WERI-Rb-1 (cell line): Measurements from ENCODE around the gene HOXA9.

Experiments
- DNase-seq: peaks from one replicate; pipeline ENCODE4 v3.0.0-alpha.2; 2020
- H3K27ac ChIP-seq: fragments of 250-450 bp; sonication (Bioruptor Pico); 2 replicates; pipeline ENCODE4 v1.5.1; 2020; ENCODE audit warnings: mild to moderate bottlenecking, moderate library complexity
- H3K27me3 ChIP-seq: fragments of 250-450 bp; sonication (Bioruptor Pico); 2 replicates; pipeline ENCODE4 v1.5.1; 2021; ENCODE audit warnings: mild to moderate bottlenecking, low read depth, moderate library complexity; ENCODE audit not compliant: insufficient read depth, severe bottlenecking
- H3K36me3 ChIP-seq: fragments of 250-450 bp; sonication (Bioruptor Pico); 2 replicates; pipeline ENCODE4 v1.5.1; 2020; ENCODE audit warnings: mild to moderate bottlenecking, moderate library complexity
- H3K4me3 ChIP-seq: 2 replicates; pipeline ENCODE4 v1.5.1; 2011; ENCODE audit warnings: low read depth, mild to moderate bottlenecking, control low read depth, low read length
- H3K9me3 ChIP-seq: fragments of 250-450 bp; sonication (Bioruptor Pico); 2 replicates; pipeline ENCODE4 v1.5.1; 2021; ENCODE audit warnings: mild to moderate bottlenecking, moderate library complexity; ENCODE audit not compliant: severe bottlenecking
- TF ChIP-seq, protein P1 (sequence below): IDR thresholded peaks from 2 replicates; pipeline ENCODE4 v1.5.1; 2011; ENCODE audit warnings: low read depth, mild to moderate bottlenecking, control low read depth, inconsistent platforms, low read length

Gene HOXA9

DNA sequence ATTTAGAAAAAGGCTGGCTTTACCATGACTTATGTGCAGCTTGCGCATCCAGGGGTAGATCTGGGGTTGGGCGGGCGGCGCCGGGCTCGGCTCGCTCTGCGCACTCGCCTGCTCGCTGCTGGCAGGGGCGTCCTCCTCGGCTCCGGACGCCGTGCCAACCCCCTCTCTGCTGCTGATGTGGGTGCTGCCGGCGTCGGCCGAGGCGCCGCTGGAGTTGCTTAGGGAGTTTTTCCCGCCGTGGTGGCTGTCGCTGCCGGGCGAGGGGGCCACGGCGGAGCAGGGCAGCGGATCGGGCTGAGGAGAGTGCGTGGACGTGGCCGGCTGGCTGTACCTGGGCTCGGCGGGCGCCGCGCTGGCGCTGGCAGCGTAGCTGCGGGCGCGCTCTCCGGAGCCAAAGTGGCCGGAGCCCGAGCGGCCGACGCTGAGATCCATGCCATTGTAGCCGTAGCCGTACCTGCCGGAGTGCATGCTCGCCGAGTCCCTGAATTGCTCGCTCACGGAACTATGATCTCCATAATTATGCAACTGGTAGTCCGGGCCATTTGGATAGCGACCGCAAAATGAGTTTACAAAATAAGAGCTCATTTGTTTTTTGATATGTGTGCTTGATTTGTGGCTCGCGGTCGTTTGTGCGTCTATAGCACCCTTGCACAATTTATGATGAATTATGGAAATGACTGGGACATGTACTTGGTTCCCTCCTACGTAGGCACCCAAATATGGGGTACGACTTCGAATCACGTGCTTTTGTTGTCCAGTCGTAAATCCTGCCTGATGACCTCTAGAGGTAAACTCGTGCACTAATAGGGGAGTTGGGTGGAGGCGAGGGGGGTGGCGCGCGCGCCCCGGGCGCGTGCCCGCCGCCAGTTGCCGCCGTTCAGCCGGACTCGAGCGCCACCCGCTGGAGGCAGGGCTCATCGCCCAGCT, 22.1 kb downstream of the HOXA9 start, which contains the start of gene HOXA5:
TSS of gene HOXA5 (minus strand) at position 659 of the 927 bp plus-strand sequence. CDS start at position 585, 74 bp downstream.
- Histone ChIP-seq H3K36me3 (no peaks in the 10 kb centered on the region), H3K9me3 (no peaks in the 10 kb centered on the region), H3K27ac (no peak within 1 kb of the TSS), H3K4me3 (peak within 1 kb of the TSS; percentile 56), H3K27me3 (peaks cover 52% of the 10 kb centered on the region)
- TF ChIP-seq, protein P1, sequence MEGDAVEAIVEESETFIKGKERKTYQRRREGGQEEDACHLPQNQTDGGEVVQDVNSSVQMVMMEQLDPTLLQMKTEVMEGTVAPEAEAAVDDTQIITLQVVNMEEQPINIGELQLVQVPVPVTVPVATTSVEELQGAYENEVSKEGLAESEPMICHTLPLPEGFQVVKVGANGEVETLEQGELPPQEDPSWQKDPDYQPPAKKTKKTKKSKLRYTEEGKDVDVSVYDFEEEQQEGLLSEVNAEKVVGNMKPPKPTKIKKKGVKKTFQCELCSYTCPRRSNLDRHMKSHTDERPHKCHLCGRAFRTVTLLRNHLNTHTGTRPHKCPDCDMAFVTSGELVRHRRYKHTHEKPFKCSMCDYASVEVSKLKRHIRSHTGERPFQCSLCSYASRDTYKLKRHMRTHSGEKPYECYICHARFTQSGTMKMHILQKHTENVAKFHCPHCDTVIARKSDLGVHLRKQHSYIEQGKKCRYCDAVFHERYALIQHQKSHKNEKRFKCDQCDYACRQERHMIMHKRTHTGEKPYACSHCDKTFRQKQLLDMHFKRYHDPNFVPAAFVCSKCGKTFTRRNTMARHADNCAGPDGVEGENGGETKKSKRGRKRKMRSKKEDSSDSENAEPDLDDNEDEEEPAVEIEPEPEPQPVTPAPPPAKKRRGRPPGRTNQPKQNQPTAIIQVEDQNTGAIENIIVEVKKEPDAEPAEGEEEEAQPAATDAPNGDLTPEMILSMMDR: peak; percentile 91
- DNase-seq: peak; percentile 78

DNA sequence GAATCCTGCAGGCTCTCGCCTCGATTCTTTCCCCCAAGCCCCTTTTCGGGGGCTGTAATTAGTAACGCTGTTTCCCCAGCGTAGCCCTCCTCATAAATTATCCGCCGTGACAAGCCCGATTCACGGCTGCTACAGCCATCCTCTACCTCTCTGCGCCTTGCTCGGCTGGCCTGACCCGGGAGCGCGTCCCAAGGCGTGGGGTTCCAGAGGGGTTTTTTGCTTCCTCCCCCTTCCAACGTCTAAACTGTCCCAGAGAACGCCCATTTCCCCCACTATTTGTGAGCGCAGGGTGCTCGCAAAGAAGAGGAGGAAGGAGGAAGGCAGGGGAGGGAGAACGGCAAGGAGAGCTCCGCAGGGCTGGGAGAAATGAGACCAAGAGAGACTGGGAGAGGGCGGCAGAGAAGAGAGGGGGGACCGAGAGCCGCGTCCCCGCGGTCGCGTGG, 22.7 kb downstream of the HOXA9 start:
- TF ChIP-seq, protein P1: no peak
- Histone ChIP-seq H3K27me3 (peaks cover 51% of the 10 kb centered on the region), H3K27ac (no peak overlapping the region), H3K4me3 (peak overlapping the region; percentile 56), H3K36me3 (no peaks in the 10 kb centered on the region), H3K9me3 (no peaks in the 10 kb centered on the region)
- DNase-seq: no peak

DNA sequence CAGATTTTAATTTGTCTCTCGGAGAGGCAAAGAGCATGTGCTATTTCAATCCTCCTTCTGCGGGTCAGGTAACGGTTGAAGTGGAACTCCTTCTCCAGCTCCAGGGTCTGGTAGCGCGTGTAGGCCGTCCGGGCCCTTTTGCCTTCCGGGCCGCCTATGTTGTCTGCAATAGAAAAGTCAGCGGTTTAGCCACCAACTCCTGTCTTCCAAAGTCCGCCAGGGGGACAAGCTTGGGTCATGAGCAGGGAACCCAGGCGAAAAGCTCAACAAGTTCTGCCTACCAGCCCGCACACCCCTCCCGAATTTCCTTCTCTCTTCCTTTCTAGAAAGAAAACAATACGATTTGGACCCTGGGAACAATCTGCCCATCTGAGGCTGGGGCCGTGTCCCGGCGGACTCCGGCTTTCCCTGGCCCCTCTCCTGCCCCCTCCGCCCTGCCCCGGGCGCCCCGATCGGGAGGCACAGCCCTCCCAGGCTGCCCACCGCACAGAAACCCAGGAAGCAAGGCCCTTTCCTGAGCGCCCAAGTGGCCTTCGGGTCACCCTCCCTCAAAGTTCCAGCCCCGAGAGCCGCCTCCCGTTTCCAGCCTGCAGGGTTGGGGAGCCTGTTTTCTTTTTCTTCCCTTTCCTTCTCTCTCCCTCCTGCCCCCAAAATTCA, 23.3 kb downstream of the HOXA9 start:
- TF ChIP-seq, protein P1: no peak
- H3K9me3 ChIP-seq: no peaks in the 10 kb centered on the region
- H3K4me3 ChIP-seq: peak overlapping the region; percentile 56; the same call in 1 of the 2 replicates
- no peaks in the 10 kb centered on the region for H3K36me3 ChIP-seq
- no peak overlapping the region for H3K27ac ChIP-seq
- H3K27me3 ChIP-seq: peaks cover 50% of the 10 kb centered on the region
- DNase-seq: no peak

DNA sequence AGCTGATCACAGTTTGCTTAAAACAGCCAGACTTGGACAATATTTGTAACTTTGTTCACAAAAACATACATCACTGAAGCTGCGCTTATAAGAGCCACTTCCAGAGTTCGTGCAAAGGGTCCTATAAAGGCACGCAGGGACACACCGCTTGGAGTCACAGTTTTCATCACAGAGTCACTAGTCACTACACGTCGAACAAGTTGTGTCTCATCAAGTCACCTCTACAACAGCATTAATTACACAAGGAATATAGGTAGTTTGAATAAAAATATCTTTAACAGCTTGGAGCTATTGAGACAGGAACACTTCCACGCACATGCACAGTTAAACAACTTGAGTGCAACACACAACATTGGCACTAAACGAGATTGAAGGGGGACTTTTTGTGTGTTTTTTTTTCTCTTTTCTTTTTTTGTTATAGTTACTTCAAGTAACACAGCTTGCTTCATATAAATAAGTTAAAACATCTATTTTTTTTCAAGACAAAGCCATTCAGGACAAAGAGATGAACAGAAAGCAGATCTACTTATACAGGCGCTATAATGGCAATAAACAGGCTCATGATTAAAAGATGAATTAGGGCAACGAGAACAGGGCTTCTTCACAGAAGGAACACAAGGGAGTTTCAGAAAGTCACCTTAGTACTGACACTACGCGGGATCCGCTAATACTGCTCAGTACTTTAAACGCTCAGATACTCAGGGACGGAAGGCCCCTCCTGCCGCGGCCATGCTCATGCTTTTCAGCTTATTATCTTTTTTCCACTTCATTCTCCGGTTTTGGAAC, 24.0 kb downstream of the HOXA9 start:
- Histone ChIP-seq H3K27ac (no peak overlapping the region), H3K27me3 (peaks cover 55% of the 10 kb centered on the region), H3K9me3 (no peaks in the 10 kb centered on the region), H3K36me3 (no peaks in the 10 kb centered on the region), H3K4me3 (no peak overlapping the region)
- TF ChIP-seq, protein P1: no peak
- DNase-seq: no peak

DNA sequence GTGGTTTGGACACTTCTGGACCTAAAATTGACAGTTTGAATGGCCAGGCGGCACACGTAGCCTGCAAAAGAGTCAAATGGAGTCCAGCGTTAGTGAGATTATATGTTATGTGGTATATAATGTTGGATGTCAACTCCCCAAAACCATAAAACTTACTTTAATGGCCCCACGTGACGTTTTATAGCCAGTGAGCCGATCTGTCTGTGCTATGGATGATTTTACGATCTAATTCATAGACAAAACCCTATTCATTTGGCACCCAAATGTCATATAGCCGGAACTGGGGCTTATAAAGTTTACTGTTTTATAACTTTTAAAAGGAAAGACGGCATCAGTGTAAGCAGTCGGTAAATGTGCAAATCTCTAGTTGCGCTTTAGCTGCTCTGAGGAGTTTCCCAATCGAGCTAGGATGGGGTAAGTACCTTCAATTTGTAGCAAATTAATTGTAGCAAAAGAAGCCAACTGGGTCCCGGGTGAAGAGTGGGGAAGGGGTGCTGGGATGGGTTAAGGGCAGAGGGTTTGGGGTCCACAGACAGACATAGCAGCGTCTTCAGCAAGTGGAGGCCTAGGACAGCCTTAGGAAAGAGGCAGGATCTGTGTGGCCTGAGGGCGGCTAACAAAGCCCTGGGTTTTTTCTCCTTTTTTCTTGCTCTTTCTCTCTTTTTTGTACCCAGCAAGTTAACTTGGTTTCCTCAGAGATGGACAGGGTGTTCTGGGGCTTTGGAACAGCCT, 25.0 kb downstream of the HOXA9 start:
- H3K9me3 ChIP-seq: no peaks in the 10 kb centered on the region
- TF ChIP-seq, protein P1: no peak
- no peak overlapping the region for H3K4me3 ChIP-seq
- H3K27me3 ChIP-seq: peaks cover 58% of the 10 kb centered on the region
- no peaks in the 10 kb centered on the region for H3K36me3 ChIP-seq
- H3K27ac ChIP-seq: no peak overlapping the region
- DNase-seq: no peak
